ENCODE measurements around the gene GSG1L.

GSG1L gene

GRCh38 chr16:27805828-27806351, 257.6 kb downstream of the GSG1L start:
- no peak for DNase-seq

- no peak for DNase-seq
These were observed 259.6 kb downstream of the GSG1L start for GRCh38 chr16:27803775-27804549.

- DNase-seq, result no peak
These were observed 260.7 kb downstream of the GSG1L start for GRCh38 chr16:27802664-27803439.

GRCh38 chr16:27801289-27801945, 262.1 kb downstream of the GSG1L start:
- DNase-seq, result no peak

GRCh38 chr16:27800817-27801216, 262.7 kb downstream of the GSG1L start:
- DNase-seq, result no peak

- no peak for DNase-seq
These were observed 263.6 kb downstream of the GSG1L start for GRCh38 chr16:27799896-27800295.

GRCh38 chr16:27798241-27798640, 265.3 kb downstream of the GSG1L start:
- DNase-seq, result no peak

- DNase-seq, result peak; percentile 63
These were observed 267.4 kb downstream of the GSG1L start for GRCh38 chr16:27795992-27796614.

GRCh38 chr16:27793249-27793622, 270.3 kb downstream of the GSG1L start:
- no peak for DNase-seq

GRCh38 chr16:27792486-27793248, 270.8 kb downstream of the GSG1L start:
- DNase-seq, result no peak

GRCh38 chr16:27791404-27791719, 272.2 kb downstream of the GSG1L start:
- DNase-seq, result no peak

- no peak for DNase-seq
These were observed 272.7 kb downstream of the GSG1L start for GRCh38 chr16:27790546-27791403.

GRCh38 chr16:27789595-27790241, 273.8 kb downstream of the GSG1L start:
- no peak for DNase-seq

- DNase-seq, result no peak
These were observed 274.4 kb downstream of the GSG1L start for GRCh38 chr16:27789150-27789549.

GRCh38 chr16:27787665-27788064, 275.8 kb downstream of the GSG1L start:
- no peak for DNase-seq

GRCh38 chr16:27786923-27787625, 276.4 kb downstream of the GSG1L start:
- no peak for DNase-seq

- DNase-seq, result no peak
These were observed 277.1 kb downstream of the GSG1L start for GRCh38 chr16:27786221-27786922.

- DNase-seq, result no peak
These were observed 278.2 kb downstream of the GSG1L start for GRCh38 chr16:27785307-27785678.

Measured in activated CD8-positive, alpha-beta memory T cell treated with anti-CD3 and anti-CD28 coated beads, Interleukin-2, amount 50 U/mL, for 48 hours (primary cell).